ENCODE data around the gene SEMA3B.
"Not testable (repeated sequence)": the region's sequence is repeated elsewhere in the genome, so short reads cannot be mapped to it uniquely, and the experiment has no call there.

Gene SEMA3B

DNA sequence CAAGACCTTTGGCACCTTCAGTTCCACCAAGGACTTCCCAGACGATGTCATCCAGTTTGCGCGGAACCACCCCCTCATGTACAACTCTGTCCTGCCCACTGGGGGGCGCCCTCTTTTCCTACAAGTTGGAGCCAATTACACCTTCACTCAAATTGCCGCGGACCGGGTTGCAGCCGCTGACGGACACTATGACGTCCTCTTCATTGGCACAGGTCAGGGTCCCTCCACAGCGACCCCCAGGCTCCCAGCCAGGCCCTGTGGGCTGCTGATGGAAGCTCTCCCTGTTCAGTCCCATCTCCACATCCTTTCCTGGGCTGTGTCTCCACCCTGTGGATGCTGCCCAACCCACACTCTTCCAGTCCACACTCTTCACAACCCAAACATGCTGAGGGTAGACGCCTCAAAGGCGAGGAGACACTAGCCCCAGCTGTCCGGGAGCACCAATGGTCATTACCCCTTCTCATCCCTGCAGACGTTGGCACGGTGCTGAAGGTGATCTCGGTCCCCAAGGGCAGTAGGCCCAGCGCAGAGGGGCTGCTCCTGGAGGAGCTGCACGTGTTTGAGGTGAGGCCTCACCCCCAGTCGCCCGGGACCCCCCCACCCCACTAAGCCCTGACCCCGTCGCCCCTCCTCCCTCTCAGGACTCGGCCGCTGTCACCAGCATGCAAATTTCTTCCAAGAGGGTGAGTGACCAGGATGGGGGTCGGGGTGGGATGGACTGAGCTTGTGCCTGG is 5.6 kb downstream of the SEMA3B start:
- no peak for DNase-seq

DNA sequence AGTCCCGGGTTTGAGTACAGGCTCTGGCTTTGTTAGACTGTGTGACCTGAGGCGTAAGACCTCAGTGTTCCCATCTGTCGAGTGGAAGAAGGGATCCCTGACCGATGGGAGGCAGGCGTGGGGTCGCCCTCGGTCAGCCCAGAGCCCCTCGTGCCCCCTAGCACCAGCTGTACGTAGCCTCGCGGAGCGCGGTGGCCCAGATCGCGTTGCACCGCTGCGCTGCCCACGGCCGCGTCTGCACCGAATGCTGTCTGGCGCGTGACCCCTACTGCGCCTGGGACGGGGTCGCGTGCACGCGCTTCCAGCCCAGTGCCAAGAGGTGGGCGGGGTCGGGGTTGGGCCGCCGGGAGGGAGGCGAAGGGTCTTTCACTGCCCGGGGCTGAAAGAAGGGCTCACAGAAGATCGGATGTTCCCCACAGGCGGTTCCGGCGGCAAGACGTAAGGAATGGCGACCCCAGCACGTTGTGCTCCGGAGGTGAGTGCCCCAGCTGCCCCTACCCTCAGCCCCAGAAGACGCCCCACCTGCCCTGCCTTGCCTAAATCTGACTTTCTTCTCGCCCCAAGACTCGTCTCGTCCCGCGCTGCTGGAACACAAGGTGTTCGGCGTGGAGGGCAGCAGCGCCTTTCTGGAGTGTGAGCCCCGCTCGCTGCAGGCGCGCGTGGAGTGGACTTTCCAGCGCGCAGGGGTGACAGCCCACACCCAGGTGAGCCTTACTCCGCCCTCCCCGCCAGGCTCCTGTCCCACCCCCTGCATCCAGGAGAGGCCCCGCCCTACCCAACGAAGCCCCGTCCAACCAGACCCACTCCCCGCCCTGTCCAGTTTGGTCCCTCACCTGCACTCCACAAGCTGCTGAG is 6.4 kb downstream of the SEMA3B start:
- no peak for DNase-seq

DNA sequence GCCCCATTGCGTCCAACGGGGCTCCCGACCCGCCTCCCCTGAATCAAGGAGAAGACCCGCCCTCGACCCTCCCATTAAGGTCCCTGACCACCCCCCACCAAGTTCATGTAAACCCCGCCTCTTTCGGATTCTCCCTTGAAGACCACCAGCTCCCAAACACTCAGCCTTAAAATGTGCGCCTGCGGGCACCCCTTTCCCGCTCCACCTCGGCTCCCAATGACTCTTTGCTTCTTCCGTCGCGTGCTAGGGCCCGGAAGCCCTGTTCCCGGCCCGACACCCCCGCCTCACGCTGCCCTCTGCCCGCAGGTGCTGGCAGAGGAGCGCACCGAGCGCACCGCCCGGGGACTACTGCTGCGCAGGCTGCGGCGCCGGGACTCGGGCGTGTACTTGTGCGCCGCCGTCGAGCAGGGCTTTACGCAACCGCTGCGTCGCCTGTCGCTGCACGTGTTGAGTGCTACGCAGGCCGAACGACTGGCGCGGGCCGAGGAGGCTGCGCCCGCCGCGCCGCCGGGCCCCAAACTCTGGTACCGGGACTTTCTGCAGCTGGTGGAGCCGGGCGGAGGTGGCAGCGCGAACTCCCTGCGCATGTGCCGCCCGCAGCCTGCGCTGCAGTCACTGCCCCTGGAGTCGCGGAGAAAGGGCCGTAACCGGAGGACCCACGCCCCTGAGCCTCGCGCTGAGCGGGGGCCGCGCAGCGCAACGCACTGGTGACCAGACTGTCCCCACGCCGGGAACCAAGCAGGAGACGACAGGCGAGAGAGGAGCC is 7.2 kb downstream of the SEMA3B start:
- no peak for DNase-seq

DNA sequence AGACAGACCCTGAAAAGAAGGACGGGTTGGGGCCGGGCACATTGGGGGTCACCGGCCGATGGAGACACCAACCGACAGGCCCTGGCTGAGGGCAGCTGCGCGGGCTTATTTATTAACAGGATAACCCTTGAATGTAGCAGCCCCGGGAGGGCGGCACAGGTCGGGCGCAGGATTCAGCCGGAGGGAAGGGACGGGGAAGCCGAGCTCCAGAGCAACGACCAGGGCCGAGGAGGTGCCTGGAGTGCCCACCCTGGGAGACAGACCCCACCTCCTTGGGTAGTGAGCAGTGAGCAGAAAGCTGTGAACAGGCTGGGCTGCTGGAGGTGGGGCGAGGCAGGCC is 7.8 kb downstream of the SEMA3B start:
- no peak for DNase-seq

DNA sequence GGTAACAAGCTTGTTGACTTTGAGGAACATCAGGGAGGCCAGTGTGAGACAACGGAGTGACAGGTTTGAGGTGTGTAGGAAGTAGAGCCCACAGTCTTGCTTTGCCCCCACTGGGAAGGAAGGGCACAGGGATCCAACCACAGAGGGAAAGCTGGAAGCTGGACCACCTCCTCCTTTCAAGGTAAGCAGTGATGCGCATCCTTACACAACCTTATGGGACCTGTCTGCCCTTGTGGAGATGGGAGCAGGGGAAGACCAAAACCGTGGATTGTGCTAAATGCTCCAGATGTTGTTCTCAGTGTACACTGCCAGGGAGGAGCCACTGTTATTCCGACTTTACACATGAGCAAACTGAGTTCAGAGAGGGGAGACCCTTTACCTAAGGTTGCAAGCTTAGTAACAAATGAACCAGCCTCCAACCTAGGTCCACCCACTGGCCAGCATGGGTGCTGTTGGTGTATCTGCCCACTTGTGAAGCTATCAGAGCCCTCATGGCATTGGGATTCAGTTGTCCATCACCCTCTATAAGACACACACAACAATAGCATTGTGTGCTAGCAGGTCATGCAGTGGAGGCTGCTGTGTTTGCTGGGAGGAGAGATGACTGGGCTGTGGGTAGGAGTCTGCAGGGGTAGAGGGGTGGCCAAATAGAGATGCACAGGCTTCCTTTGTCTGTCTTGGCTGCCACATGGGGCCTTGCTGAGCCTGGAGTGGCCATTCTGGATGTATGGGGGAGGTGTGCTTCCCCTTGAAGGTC is 9.4 kb downstream of the SEMA3B start:
- no peak for DNase-seq

DNA sequence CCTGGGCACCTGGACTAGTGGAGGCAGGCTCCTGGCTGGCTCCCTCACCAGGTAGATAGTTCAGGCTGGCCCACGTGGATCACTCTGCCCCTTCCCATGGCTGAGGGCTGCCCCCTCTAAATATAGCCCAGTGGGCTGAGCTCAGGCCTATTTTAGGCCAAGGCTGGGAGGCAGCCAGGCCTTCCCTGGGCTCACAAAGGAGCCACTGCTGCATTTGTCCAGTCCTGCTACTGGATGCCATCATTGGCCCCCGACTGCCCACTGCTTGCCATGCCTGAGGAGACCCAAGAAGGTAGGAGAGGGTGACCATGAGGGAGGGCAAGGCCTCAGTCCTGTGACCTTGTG is 9.9 kb downstream of the SEMA3B start, which contains the start of gene LSMEM2:
Gene LSMEM2 (plus strand): TSS at position 208 of the 345 bp plus-strand sequence. CDS start 27 bp downstream, at position 235.
- DNase-seq = no peak

DNA sequence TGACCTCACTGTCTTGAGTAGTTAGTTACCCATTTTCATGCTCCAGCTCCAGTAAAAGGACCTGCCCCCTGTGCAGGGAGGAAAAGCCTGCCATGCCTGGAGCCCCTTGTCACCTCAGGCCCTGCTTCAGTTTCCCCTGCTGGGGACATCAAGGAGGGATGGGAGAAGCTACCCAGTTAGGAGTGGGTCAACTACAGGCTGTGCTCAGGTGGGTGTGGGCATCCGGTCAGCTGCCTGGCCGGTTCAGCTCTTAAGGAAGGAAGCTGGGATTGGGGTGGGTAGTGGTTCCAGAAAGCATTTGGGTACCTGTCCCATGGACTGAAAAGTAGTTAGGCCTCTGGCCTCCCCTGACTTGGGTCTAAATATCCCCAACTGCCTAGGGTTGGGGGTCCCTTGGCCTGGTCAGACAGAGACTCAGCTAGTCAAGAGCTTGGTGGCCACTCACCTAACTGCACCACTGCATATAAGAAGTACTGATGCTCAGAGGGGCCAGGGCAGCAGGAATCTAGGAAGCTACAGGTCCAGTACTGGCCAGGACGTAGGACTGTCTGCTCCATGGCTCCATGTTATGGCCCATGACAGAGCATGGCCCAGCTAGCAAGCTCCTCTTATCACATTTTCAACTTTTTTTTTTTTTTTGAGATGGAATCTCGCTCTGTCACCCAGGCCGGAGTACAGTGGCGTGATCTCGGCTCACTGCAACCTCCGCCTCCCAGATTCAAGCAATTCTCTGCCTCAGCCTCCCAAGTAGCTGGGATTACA is 10.5 kb downstream of the SEMA3B start:
- no peak for DNase-seq

DNA sequence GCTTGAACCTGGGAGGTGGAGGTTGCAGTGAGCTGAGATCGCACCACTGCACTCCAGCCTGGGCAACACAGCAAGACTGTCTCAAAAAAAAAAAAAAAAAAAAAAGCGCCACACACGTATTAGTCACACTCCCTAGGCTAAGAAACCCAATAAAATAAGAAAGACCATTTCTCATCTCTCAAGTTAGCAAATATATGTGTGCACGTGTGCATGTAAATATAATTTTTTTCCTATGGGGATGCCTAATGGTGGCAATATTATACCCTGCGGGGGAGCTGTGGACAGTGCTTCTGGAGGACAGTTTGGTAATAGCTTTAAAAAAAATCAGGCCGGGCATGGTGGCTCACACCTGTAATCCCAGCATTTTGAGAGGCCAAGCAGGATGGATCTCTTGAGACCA is 15.2 kb downstream of the SEMA3B start:
- DNase-seq = not testable (repeated sequence)

DNA sequence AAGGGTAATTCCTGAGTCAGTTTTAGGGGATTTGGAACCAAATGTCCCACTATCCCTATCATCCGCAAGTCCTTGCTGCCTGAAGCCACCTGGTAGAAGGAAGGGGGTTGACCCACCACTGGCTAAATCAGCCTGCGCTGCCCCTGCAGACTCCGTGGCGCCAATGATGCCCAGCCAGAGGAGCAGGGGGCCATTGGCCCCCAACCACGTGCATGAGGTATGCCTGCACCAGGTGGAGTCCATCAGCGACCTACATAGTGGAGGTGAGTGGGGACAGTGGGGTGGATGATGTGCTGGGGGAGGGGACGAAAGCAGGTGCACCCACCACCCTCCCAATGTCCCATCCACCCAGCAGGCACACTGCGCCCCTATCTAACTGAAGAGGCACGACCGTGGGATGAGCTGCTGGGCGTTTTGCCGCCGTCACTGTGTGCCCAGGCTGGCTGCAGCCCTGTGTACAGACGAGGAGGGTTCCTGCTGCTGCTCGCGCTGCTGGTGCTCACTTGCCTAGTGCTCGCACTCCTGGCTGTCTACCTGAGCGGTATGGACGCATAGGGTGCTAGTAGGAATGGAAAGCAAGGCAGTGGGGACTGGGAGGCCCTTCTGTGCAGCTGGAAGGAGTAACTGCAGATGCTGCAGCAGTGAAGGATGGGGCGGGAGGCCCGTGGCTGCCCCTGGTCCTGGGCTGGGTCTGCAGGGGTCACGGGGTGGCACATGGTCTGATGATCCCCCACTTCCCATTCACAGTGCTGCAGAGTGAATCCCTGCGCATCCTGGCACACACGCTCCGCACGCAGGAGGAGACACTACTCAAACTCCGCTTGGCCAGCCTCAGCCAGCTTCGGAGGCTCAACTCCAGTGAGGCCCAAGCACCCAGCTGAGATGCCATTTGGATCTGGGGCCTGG is 17.6 kb downstream of the SEMA3B start:
- DNase-seq = no peak

DNA sequence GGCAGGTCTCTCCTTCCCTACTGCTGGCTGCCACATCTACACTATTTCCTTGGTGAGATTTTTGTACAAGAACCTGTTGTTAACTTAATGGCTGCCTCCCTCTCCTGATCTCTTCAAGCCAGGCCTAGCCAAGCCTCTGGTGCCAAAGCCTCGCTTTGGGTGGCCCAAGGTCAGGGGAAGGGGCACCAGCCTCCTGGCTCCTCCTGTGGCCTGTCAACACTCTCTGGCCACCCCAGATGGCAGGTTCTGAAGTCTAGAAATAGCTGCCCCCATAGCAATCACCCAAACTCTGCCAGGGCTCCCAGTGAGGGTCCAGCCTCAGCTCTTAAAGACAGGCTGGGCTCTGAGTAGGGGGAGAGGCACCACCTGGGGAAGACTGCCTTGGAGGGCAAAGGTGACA is 18.3 kb downstream of the SEMA3B start:
- DNase-seq = no peak

DNA sequence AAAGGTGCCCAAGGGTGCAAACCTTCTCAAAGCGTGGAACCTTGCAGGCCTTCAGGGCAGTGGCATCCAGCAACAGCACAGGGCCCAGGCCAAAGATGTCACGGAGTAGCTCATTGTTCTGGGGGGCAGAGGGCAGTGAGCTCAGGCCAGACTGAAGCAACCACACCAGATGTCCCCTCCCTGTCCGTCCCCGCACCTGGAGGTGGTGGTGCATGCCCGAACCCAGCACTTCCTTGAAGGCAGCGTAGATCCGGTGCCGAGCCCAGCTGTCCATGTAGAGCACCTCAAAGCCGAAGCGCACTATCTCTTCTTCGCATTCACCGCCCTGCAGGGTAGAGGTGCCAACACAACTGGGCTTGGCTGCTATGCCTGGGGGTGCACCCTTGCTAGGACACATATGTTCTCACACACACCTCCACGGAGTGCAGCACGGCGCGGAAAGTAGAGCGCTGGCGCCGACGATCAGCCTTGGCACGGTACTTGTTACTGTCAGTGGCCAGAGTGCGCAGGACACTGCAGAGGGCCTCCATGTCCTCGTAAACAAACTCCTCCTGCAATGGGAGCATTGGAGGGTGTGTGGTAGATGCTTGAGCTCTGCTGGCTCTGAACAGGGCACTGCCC is 19.6 kb downstream of the SEMA3B start:
- no peak for DNase-seq

DNA sequence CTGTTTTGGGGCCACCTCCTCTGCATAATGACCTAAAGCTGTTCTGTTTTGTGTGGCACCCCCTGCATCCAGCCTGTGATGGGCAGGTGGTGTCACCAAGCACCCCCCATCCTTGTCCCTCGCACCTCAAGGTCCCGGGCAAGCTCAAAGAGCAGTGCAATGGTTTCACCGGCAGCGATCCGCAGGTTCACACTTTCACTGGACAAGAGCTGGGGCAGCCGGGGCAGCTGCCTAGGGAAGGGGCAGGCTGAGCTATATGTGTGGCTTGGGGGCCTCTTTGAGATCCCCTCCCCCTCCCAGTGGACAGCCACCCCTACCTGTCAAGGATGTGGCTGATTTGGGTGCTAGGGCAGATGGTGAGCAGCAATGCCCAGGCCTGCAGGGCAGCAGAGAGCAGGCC is 20.2 kb downstream of the SEMA3B start:
- no peak for DNase-seq

DNA sequence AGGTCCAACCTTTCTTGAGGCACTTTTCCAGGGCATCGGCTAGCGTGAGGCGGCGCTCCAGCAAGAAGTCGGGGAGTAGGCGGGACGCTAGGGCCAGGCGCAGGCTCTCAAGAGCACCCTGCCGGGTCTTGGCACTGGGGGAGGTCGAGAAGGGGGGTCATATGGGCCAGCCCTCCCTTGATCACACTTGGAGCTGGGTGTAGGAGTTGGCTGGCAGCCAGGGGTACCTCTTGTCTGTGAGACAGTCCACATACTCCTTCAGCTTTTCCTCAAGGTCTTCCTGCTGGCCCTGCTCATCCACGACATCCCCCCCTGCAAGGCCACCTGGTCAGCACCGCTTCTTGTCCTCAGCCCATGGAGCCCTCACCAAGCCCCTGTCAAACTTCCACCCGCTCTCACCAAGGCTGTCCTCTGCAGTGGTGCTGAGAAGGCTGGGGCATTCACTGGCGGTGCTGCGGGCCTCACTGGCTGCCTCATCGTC is 21.3 kb downstream of the SEMA3B start:
- no peak for DNase-seq

DNA sequence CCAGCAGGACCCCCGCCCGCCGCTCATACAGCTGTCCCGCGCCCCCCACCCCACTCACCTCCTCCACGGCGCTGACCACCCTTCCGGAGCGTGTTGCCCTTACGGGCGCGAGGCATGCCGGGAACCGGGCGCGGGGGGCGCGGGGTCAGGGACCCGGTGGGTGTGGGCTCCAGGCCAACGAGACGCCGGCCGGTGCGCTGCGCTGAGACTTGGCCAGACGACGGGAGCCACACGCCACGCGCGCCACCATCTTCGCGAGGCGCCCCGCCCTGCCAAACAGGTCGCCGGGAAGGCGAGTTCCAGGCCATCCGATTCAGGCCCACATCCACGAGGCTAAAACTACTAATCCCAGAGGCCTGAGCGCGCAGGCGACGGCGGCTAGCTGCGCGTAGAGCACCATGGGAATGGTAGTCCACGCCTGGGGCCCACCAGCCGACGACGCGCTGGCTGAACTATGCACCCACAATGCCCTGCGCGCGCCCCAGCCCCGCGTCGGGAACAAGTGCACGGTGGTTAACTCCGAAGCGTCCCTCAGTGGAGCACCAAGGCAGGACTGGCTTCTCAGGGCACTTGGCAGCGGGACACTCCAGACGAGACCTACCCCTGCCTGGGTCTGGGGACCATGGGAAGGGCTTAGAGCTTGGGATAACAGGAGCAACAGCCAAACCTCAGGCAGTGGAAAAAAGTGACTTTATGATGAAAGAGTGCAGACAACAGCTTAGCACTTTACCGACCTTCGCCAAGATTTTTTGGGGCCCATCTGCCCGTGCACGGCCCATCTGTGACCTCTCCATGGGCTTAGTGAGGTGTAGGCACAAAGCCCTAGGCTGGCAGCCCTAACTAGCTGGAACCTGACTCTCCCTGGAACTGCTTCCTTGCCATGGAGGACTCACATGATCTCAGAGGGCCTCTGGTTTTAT is 23.5 kb downstream of the SEMA3B start, which contains the start of gene IFRD2:
Gene IFRD2 (minus strand): TSS at position 271 of the 920 bp plus-strand sequence. CDS start 155 bp downstream, at position 116.
- peak; percentile 51 for DNase-seq

DNA sequence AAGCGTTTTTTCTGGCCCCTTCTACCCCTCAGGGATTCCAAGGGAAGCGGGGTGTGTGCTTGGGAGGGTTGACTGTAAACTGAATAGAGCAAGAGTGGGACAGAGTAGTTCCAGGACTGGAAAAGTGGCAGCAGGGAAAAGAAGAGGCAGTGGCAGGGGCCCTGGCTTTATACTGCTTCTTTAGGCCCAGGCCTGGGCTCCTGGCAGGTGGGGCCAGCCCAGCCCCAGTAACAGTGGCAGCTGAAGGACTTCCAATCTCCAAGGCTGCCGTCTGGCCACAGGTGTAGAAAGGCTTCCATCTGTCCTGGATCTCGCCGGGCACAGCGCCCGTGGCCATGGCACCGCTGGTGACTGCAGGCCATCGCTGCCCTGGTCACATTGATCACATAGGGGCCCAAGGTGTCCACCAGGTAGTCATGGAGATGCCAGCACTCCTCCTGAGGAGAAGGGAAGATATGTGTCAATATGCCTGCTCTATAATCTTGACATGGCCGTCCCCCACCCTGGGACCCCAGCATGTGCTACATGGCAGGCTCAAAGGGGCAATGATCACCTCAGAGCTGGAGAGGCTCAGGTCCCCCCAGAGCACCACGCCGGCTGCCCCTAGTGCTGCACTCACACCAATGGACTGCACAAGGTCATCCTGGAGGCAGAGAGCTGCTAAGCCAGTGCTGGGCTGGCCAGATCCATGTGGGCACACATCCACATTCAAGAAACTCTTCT is 24.3 kb downstream of the SEMA3B start:
- no peak for DNase-seq

DNA sequence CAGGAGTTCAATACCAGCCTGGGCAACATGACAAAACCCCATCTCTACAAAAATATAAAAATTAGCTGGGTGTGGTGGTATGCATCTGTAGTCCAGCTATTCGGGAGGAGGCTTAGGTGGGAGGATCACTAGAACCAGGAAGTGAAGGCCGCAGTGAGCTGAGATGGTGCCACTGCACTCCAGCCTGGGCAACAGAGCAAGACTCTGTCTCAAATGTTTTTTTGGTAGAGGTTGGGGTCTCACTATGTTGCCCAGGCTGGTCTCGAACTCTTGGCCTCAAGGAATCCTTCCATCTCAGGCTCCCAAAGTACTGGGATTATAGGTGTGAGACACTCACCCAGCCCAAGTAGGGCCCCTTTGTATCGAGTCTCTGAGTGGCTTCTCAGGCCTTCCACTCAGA is 25.1 kb downstream of the SEMA3B start:
- DNase-seq = no peak

DNA sequence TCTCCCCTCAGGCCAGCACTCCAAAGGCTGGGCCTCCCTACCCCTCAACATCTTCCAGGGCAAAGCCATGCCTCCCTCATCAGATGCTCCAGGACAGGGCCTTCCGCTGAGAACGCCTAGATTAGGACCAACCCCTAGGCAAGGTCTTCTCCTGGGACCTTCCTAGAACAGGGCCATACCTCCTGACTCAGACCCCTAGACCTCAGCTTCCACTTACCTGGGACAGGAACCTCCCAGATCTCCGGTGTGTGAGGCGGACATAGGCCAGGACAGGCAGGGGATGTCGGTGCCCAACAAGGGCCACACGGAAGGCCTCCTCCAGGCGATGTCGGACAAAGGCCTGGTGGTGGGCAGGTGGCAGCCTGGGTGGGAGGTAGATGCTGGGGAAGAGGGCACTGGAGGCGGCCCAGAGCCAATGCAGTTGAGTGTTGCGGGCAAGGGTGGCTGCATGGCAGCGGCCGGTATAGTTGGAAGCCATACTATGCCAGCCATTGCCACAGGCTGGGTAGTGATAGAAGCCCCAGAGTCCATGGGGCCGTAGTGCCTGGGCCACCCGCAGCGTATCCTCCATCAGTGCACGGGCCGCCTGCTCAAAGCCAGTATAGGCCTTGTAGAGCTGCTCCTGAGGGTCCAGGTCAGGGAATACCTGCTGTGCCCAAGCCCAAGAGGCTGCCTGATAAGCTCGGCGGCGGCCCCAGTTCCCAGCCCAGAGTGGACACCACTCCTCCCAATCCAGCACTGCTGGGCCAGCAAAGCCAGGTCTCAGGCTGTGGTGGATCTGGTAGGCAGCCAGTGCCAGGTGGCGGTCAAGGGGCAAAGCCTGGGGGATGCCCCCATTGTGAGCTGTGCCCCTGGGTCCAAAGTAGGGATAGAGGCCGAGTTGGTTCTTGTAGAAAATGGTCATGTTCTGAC is 25.8 kb downstream of the SEMA3B start:
- no peak for DNase-seq

All from NCI-H1417 treated with DMSO at 0.1 percent for 48 hours (cell line).